Mesenchymal stem cell (in vitro differentiated cells and primary cell): ENCODE results near the gene YAP1.

Experiments
- DNase-seq: peaks from one replicate; pipeline ENCODE4 v3.0.0-alpha.2; 2013
- H2AFZ ChIP-seq: one replicate; pipeline ENCODE4 v1.6.1; 2013; ENCODE audit warnings: low read depth, mild to moderate bottlenecking, control low read depth, inconsistent platforms, low read length, moderate library complexity
- H2AK5ac ChIP-seq: 2 replicates; pipeline ENCODE4 v1.6.1; 2013; ENCODE audit warnings: low read length, moderate library complexity, mild to moderate bottlenecking, inconsistent platforms; ENCODE audit not compliant: severe bottlenecking
- H2BK120ac ChIP-seq: one replicate; pipeline ENCODE4 v1.6.1; 2013; ENCODE audit warnings: low read depth, mild to moderate bottlenecking, inconsistent platforms, low read length, moderate library complexity
- H2BK12ac ChIP-seq, 2 experiments: one replicate each; pipeline ENCODE4 v1.6.1; 2013; ENCODE audit warnings: inconsistent platforms in 2 of 2, low read length in 2 of 2, mild to moderate bottlenecking in 2 of 2, moderate library complexity in 2 of 2, control low read depth in 1 of 2
- H2BK15ac ChIP-seq: one replicate; pipeline ENCODE4 v1.6.1; 2013; ENCODE audit warnings: mild to moderate bottlenecking, low read depth, inconsistent platforms; ENCODE audit not compliant: poor library complexity, severe bottlenecking
- H2BK5ac ChIP-seq: 2 replicates; pipeline ENCODE4 v1.6.1; 2013; ENCODE audit warnings: low read depth, mild to moderate bottlenecking, low read length, control low read depth, inconsistent platforms; ENCODE audit not compliant: poor library complexity, severe bottlenecking
- H3K14ac ChIP-seq, 2 experiments: one replicate each; pipeline ENCODE4 v1.6.1; 2013; ENCODE audit warnings: inconsistent platforms in 2 of 2, low read length in 2 of 2, control low read depth in 1 of 2, mild to moderate bottlenecking in 1 of 2, moderate library complexity in 1 of 2
- H3K18ac ChIP-seq, 2 experiments: one replicate each; pipeline ENCODE4 v1.6.1; 2013; ENCODE audit warnings: inconsistent platforms in 2 of 2, low read length in 2 of 2, control low read depth in 1 of 2, low read depth in 1 of 2, mild to moderate bottlenecking in 1 of 2
- H3K23ac ChIP-seq, 2 experiments: one replicate each; pipeline ENCODE4 v1.6.1; 2013; ENCODE audit warnings: inconsistent platforms in 2 of 2, low read length in 2 of 2, mild to moderate bottlenecking in 2 of 2, moderate library complexity in 2 of 2, control low read depth in 1 of 2
- H3K27ac ChIP-seq: 2 replicates; pipeline ENCODE4 v1.5.1; 2013; ENCODE audit warnings: mild to moderate bottlenecking, moderate library complexity, low read length, control low read depth, inconsistent platforms; ENCODE audit not compliant: poor library complexity, severe bottlenecking
- H3K27me3 ChIP-seq, 2 experiments: 2 replicates each; pipeline versions ENCODE4 v1.6.1 to v1.7.0; 2013; ENCODE audit warnings: low read length in 2 of 2, mild to moderate bottlenecking in 2 of 2, moderate library complexity in 2 of 2, control low read depth in 1 of 2, inconsistent platforms in 1 of 2; ENCODE audit not compliant: control insufficient read depth in 1 of 2, insufficient read depth in 1 of 2
- H3K36me3 ChIP-seq, 2 experiments: 2 replicates each; pipeline versions ENCODE4 v1.6.1 to v1.7.0; 2013; ENCODE audit warnings: low read length in 2 of 2, control low read depth in 1 of 2, inconsistent platforms in 1 of 2, low read depth in 1 of 2, mild to moderate bottlenecking in 1 of 2; ENCODE audit not compliant: insufficient read depth in 2 of 2, control insufficient read depth in 1 of 2
- H3K4ac ChIP-seq, 2 experiments: one replicate each; pipeline ENCODE4 v1.6.1; 2013; ENCODE audit warnings: inconsistent platforms in 2 of 2, low read length in 2 of 2, mild to moderate bottlenecking in 2 of 2, moderate library complexity in 2 of 2, control low read depth in 1 of 2, low read depth in 1 of 2
- H3K4me1 ChIP-seq: 2 replicates; pipeline ENCODE4 v1.6.1; 2013; ENCODE audit warnings: low read depth, low read length, control low read depth; ENCODE audit not compliant: control insufficient read depth, insufficient read depth
- H3K4me2 ChIP-seq: 2 replicates; pipeline ENCODE4 v1.6.1; 2013; ENCODE audit warnings: low read length, mild to moderate bottlenecking, inconsistent platforms; ENCODE audit not compliant: poor library complexity, severe bottlenecking
- H3K4me3 ChIP-seq, 2 experiments: 2 replicates each; pipeline versions ENCODE4 v1.5.1 to v1.7.0; 2013; ENCODE audit warnings: low read length in 2 of 2, mild to moderate bottlenecking in 2 of 2, control low read depth in 1 of 2, low read depth in 1 of 2; ENCODE audit not compliant: insufficient read depth in 1 of 2
- H3K79me1 ChIP-seq: replicated peaks from 2 replicates; pipeline ENCODE4 v1.6.1; 2013; ENCODE audit warnings: mild to moderate bottlenecking, control low read depth, low read length, inconsistent platforms; ENCODE audit not compliant: poor library complexity, severe bottlenecking
- H3K9ac ChIP-seq: 2 replicates; pipeline ENCODE4 v1.7.0; 2013; ENCODE audit warnings: mild to moderate bottlenecking, low read length, moderate library complexity
- H3K9me3 ChIP-seq: 2 replicates; pipeline ENCODE4 v1.7.0; 2013; ENCODE audit warnings: mild to moderate bottlenecking, low read length; ENCODE audit not compliant: control insufficient read depth
- H4K8ac ChIP-seq: one replicate; pipeline ENCODE4 v1.6.1; 2013; ENCODE audit warnings: inconsistent platforms, mild to moderate bottlenecking, low read length, moderate library complexity
- H4K91ac ChIP-seq: one replicate; pipeline ENCODE4 v1.6.1; 2013; ENCODE audit warnings: mild to moderate bottlenecking, low read length, inconsistent platforms
- WGBS: methylation state at CpG from one replicate; pipeline ENCODE4 v1.1.7; 2013; ENCODE audit warnings: mixed read lengths; 5-methylcytosine and 5-hydroxymethylcytosine counted together

Gene YAP1

GRCh38 chr11:102120437-102120973, 10.3 kb downstream of the YAP1 start:
- Histone ChIP-seq H3K14ac (no peak overlapping the region), H3K36me3 (peaks cover 15 to 34% of the 10 kb centered on the region in 2 experiments), H2AFZ (no peak overlapping the region), H3K4me1 (peaks cover 6% of the 10 kb centered on the region), H4K91ac (no peak overlapping the region), H2BK5ac (no peak overlapping the region), H3K23ac (no peak overlapping the region), H2BK15ac (no peak overlapping the region), H3K4me3 (peak overlapping the region in 1 of 2 experiments; percentile 19), H3K27ac (peak overlapping the region; percentile 17), H3K9ac (peak overlapping the region; percentile 31), H3K4ac (no peak overlapping the region), H3K4me2 (no peak overlapping the region), H3K18ac (no peak overlapping the region), H2AK5ac (no peak overlapping the region), H3K79me1 (no peaks in the 10 kb centered on the region), H2BK120ac (no peak overlapping the region), H3K27me3 (no peaks in the 10 kb centered on the region), H2BK12ac (no peak overlapping the region), H3K9me3 (no peaks in the 10 kb centered on the region), H4K8ac (no peak overlapping the region)
- peak; percentile 70 for DNase-seq
- WGBS: 36% methylated on average over 3 of the region's 3 CpGs

- Histone ChIP-seq H2AFZ (no peak overlapping the region), H4K91ac (no peak overlapping the region), H3K9ac (no peak overlapping the region), H3K4me1 (peaks cover 6% of the 10 kb centered on the region), H3K4ac (no peak overlapping the region), H3K27ac (no peak overlapping the region), H3K9me3 (no peaks in the 10 kb centered on the region), H3K27me3 (no peaks in the 10 kb centered on the region), H4K8ac (no peak overlapping the region), H3K4me3 (no peak overlapping the region), H2BK12ac (no peak overlapping the region), H3K14ac (no peak overlapping the region), H3K4me2 (no peak overlapping the region), H2BK120ac (no peak overlapping the region), H3K79me1 (no peaks in the 10 kb centered on the region), H2AK5ac (peak overlapping the region; percentile 42), H2BK5ac (no peak overlapping the region), H3K36me3 (peaks cover 15 to 31% of the 10 kb centered on the region in 2 experiments), H3K23ac (no peak overlapping the region), H3K18ac (no peak overlapping the region), H2BK15ac (no peak overlapping the region)
- peak; percentile 48 for DNase-seq
- WGBS: 80% methylated on average over 2 of the region's 2 CpGs
Observed at GRCh38 chr11:102121329-102121728, 11.1 kb downstream of the YAP1 start.

GRCh38 chr11:102134597-102134996, 24.4 kb downstream of the YAP1 start:
- H3K27ac ChIP-seq: no peak overlapping the region
- no peak overlapping the region for H4K8ac ChIP-seq
- no peaks in the 10 kb centered on the region for H3K4me1 ChIP-seq

GRCh38 chr11:102135256-102135655, 25.0 kb downstream of the YAP1 start:
- 100% methylated on average over 2 of the region's 2 CpGs for WGBS
- H3K4me1 ChIP-seq: no peaks in the 10 kb centered on the region
- H3K27me3 ChIP-seq: no peaks in the 10 kb centered on the region
- no peak overlapping the region for H3K14ac ChIP-seq
- no peak overlapping the region for H2BK12ac ChIP-seq
- H3K79me1 ChIP-seq: no peaks in the 10 kb centered on the region
- H2AFZ ChIP-seq: no peak overlapping the region
- no peak overlapping the region for H3K4me2 ChIP-seq
- no peaks in the 10 kb centered on the region for H3K9me3 ChIP-seq
- peak overlapping the region in 1 of 2 experiments; percentile 13 for H3K18ac ChIP-seq
- H3K27ac ChIP-seq: no peak overlapping the region
- no peak overlapping the region for H2BK120ac ChIP-seq
- no peak overlapping the region for H3K4ac ChIP-seq
- H2BK5ac ChIP-seq: no peak overlapping the region
- no peak overlapping the region for H3K9ac ChIP-seq
- H3K23ac ChIP-seq: no peak overlapping the region
- H4K8ac ChIP-seq: no peak overlapping the region
- no peak overlapping the region for H3K4me3 ChIP-seq
- no peak overlapping the region for H4K91ac ChIP-seq
- H2AK5ac ChIP-seq: no peak overlapping the region
- H2BK15ac ChIP-seq: no peak overlapping the region
- peaks cover 10 to 49% of the 10 kb centered on the region in 2 experiments for H3K36me3 ChIP-seq
- DNase-seq: no peak

More at GRCh38 chr11:102134597-102134996, 24.4 kb downstream of the YAP1 start:
- Histone ChIP-seq H3K27me3 (no peaks in the 10 kb centered on the region), H3K14ac (no peak overlapping the region), H3K18ac (no peak overlapping the region), H3K9ac (no peak overlapping the region), H3K36me3 (peaks cover 13 to 49% of the 10 kb centered on the region in 2 experiments), H3K4me2 (no peak overlapping the region), H2BK12ac (no peak overlapping the region), H3K23ac (no peak overlapping the region), H3K4me3 (no peak overlapping the region), H3K79me1 (no peaks in the 10 kb centered on the region), H2BK5ac (no peak overlapping the region), H4K91ac (no peak overlapping the region), H2BK15ac (no peak overlapping the region), H3K4ac (no peak overlapping the region), H2AK5ac (no peak overlapping the region), H3K9me3 (no peaks in the 10 kb centered on the region), H2AFZ (no peak overlapping the region), H2BK120ac (no peak overlapping the region)
- 100% methylated on average over 3 of the region's 3 CpGs for WGBS
- DNase-seq: no peak
